ENCODE measurements around the gene CENPO. TPM values are rescaled to one million over a fixed set of nuclear protein-coding genes. Genes with fewer than 3 reads are reported as not detected.

CENPO gene
- total RNA-seq, 1 donor from 2014 or later, result 10.6 TPM

DNA sequence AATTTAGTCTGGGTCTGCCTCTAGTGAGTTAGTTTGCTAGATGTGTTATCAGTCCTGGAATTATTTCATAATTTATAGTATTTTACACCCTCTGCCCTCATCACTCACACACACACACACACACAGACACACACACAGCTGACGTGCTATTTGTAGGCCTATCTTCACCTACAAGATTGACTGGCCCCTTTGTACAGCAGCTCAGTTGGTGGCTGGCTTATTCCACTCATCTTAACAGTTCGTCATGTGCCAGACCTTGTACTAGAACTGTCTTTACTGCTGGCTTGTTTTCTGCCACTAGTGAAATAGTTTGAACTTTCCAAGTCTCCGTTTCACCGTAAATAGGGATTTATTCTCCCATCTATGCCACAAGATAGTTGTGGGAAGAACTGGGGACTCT, 21.3 kb downstream of the CENPO start:
- peaks cover 17% of the 10 kb centered on the region for H3K4me1 Mint-ChIP-seq (ENCODE audit: low read depth)
- TF ChIP-seq, protein P1, sequence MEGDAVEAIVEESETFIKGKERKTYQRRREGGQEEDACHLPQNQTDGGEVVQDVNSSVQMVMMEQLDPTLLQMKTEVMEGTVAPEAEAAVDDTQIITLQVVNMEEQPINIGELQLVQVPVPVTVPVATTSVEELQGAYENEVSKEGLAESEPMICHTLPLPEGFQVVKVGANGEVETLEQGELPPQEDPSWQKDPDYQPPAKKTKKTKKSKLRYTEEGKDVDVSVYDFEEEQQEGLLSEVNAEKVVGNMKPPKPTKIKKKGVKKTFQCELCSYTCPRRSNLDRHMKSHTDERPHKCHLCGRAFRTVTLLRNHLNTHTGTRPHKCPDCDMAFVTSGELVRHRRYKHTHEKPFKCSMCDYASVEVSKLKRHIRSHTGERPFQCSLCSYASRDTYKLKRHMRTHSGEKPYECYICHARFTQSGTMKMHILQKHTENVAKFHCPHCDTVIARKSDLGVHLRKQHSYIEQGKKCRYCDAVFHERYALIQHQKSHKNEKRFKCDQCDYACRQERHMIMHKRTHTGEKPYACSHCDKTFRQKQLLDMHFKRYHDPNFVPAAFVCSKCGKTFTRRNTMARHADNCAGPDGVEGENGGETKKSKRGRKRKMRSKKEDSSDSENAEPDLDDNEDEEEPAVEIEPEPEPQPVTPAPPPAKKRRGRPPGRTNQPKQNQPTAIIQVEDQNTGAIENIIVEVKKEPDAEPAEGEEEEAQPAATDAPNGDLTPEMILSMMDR (IDR thresholded peaks at IDR 0.05), result no peak
- no peaks in the 10 kb centered on the region for H3K27me3 Mint-ChIP-seq (ENCODE audit: low read depth)

DNA sequence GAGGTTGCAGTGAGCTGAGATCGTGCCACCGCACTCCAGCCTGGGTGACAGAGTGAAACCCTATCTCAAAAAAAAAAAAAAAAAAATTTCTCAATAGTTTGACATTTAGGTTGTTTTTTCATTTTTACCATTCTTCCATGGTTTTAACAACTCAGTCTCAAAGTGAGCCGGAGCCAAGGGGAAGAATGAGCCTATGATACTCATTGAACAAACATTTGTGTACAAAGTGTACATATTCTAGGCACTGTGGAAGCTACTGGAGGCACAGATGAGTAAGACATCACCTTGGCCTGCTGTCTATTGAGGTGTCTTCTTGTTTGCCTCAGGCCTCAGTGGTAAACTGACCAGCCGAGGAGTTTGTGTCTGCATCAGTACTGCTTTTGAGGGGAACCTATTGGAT, 21.9 kb downstream of the CENPO start:
- Mint-ChIP-seq H3K4me1 (ENCODE audit: low read depth) (peaks cover 14% of the 10 kb centered on the region), H3K9me3 (ENCODE audit: low read depth) (no peaks in the 10 kb centered on the region), H3K4me3 (ENCODE audit: unreplicated experiment) (no peak overlapping the region), H3K36me3 (ENCODE audit: low read depth) (peaks cover 15% of the 10 kb centered on the region), H3K27me3 (ENCODE audit: low read depth) (no peaks in the 10 kb centered on the region), H3K27ac (ENCODE audit: unreplicated experiment) (no peak overlapping the region)
- no peak for DNase-seq (ENCODE audit: low spot score)
- TF ChIP-seq, protein P1 (IDR thresholded peaks at IDR 0.05), result no peak

More for the DNA sequence above, 21.3 kb downstream of the CENPO start:
- DNase-seq (ENCODE audit: low spot score), result no peak
- Mint-ChIP-seq H3K27ac (ENCODE audit: unreplicated experiment) (no peak overlapping the region), H3K9me3 (ENCODE audit: low read depth) (no peaks in the 10 kb centered on the region), H3K36me3 (ENCODE audit: low read depth) (peaks cover 15% of the 10 kb centered on the region), H3K4me3 (ENCODE audit: unreplicated experiment) (no peak overlapping the region)

- DNase-seq (ENCODE audit: low spot score), result no peak
- Mint-ChIP-seq H3K4me3 (ENCODE audit: unreplicated experiment) (no peak overlapping the region), H3K4me1 (ENCODE audit: low read depth) (peaks cover 14% of the 10 kb centered on the region), H3K36me3 (ENCODE audit: low read depth) (peaks cover 21% of the 10 kb centered on the region), H3K9me3 (ENCODE audit: low read depth) (no peaks in the 10 kb centered on the region), H3K27ac (ENCODE audit: unreplicated experiment) (no peak overlapping the region), H3K27me3 (ENCODE audit: low read depth) (no peaks in the 10 kb centered on the region)
- TF ChIP-seq, protein P1 (IDR thresholded peaks at IDR 0.05), result no peak
Observed at GRCh38 chr2:24816404-24816803, 23.2 kb downstream of the CENPO start.

- TF ChIP-seq, protein P1 (IDR thresholded peaks at IDR 0.05), result no peak
- H3K4me3 Mint-ChIP-seq (ENCODE audit: unreplicated experiment), result no peak overlapping the region
- no peaks in the 10 kb centered on the region for H3K9me3 Mint-ChIP-seq (ENCODE audit: low read depth)
- peaks cover 14% of the 10 kb centered on the region for H3K4me1 Mint-ChIP-seq (ENCODE audit: low read depth)
- H3K27ac Mint-ChIP-seq (ENCODE audit: unreplicated experiment), result peak overlapping the region; percentile 89
- H3K27me3 Mint-ChIP-seq (ENCODE audit: low read depth), result no peaks in the 10 kb centered on the region
- DNase-seq (ENCODE audit: low spot score), result no peak
- H3K36me3 Mint-ChIP-seq (ENCODE audit: low read depth), result peaks cover 21% of the 10 kb centered on the region
Observed at GRCh38 chr2:24816884-24817283, 23.7 kb downstream of the CENPO start.

DNA sequence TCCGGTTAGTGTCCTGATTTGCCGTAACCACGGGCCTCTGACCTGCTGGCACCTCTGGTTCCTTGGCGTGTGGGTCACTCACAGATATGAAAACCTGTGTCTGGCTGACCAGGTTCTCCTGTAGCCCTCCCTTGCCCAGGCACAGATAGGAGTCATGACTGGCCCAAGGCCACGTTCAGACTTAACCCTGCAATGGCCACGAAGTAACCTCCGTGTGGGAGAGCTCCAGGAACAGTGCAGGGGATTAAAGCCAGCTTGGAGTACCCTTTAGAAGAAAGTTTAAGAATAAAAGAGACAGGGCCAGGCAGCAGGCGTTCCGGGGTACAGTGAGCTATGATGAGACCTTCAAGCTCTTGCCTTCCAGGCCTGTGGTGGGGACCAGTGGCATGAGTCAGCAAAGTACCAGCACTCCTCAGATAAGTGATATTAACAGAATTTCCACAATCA, 25.5 kb downstream of the CENPO start:
- DNase-seq (ENCODE audit: low spot score), result peak; percentile 54
- no peak overlapping the region for H3K27ac Mint-ChIP-seq (ENCODE audit: unreplicated experiment)
- TF ChIP-seq, protein P1 (IDR thresholded peaks at IDR 0.05), result no peak
- H3K27me3 Mint-ChIP-seq (ENCODE audit: low read depth), result no peaks in the 10 kb centered on the region
- H3K9me3 Mint-ChIP-seq (ENCODE audit: low read depth), result no peaks in the 10 kb centered on the region
- H3K4me3 Mint-ChIP-seq (ENCODE audit: unreplicated experiment), result no peak overlapping the region
- H3K36me3 Mint-ChIP-seq (ENCODE audit: low read depth), result peaks cover 21% of the 10 kb centered on the region
- H3K4me1 Mint-ChIP-seq (ENCODE audit: low read depth), result peaks cover 14% of the 10 kb centered on the region
